ENCODE results near the gene GOLPH3L. TPM values are rescaled to one million over a fixed set of nuclear protein-coding genes. Genes with fewer than 3 reads are reported as not detected.
A peak's percentile ranks its signal among the peaks of the same experiment; 100 is the strongest.
"Not testable (repeated sequence)": the region's sequence is repeated elsewhere in the genome, so short reads cannot be mapped to it uniquely, and the experiment has no call there.

Gene GOLPH3L
- 41.4 TPM for polyA plus RNA-seq
- long read RNA-seq, donor 1, transcript GOLPH3L-201 (5 exons, 2,999 nt), result major isoform, 9 of 9 reads
- long read RNA-seq, donor 1, partial matches to known transcripts, result 0 of 9 reads
- long read RNA-seq, donor 1, other reads (novel, unspliced or antisense), result 0 of 9 reads
- long read RNA-seq, donor 2, transcript GOLPH3L-201 (5 exons, 2,999 nt), result major isoform, 9 of 9 reads
- long read RNA-seq, donor 2, partial matches to known transcripts, result 0 of 9 reads
- long read RNA-seq, donor 2, other reads (novel, unspliced or antisense), result 0 of 9 reads
- long read RNA-seq, donor 3, result 0 reads
- long read RNA-seq, donor 4, result 0 reads
- long read RNA-seq, donor 5, transcript GOLPH3L-201 (5 exons, 2,999 nt), result major isoform, 7 of 8 reads
- long read RNA-seq, donor 5, partial matches to known transcripts, result 0 of 8 reads
- long read RNA-seq, donor 5, other reads (novel, unspliced or antisense), result 0 of 8 reads
- long read RNA-seq, donor 6, transcript GOLPH3L-201 (5 exons, 2,999 nt), result major isoform, 7 of 8 reads
- long read RNA-seq, donor 6, partial matches to known transcripts, result 0 of 8 reads
- long read RNA-seq, donor 6, other reads (novel, unspliced or antisense), result 0 of 8 reads
- long read RNA-seq, donor 7, transcript GOLPH3L-201 (5 exons, 2,999 nt), result major isoform, 5 of 6 reads
- long read RNA-seq, donor 7, partial matches to known transcripts, result 0 of 6 reads
- long read RNA-seq, donor 7, other reads (novel, unspliced or antisense), result 0 of 6 reads
- long read RNA-seq, donor 8, transcript GOLPH3L-201 (5 exons, 2,999 nt), result major isoform, 7 of 20 reads
- long read RNA-seq, donor 8, partial matches to known transcripts, result 7 of 20 reads
- long read RNA-seq, donor 8, other reads (novel, unspliced or antisense), result 0 of 20 reads
- long read RNA-seq, donor 9, transcript GOLPH3L-201 (5 exons, 2,999 nt), result major isoform, 8 of 8 reads
- long read RNA-seq, donor 9, partial matches to known transcripts, result 0 of 8 reads
- long read RNA-seq, donor 9, other reads (novel, unspliced or antisense), result 0 of 8 reads
- long read RNA-seq, donor 10, transcript GOLPH3L-201 (5 exons, 2,999 nt), result major isoform, 8 of 10 reads
- long read RNA-seq, donor 10, partial matches to known transcripts, result 0 of 10 reads
- long read RNA-seq, donor 10, other reads (novel, unspliced or antisense), result 0 of 10 reads
- long read RNA-seq, donor 11, partial matches to known transcripts, result 0 of 4 reads
- long read RNA-seq, donor 11, other reads (novel, unspliced or antisense), result 0 of 4 reads

DNA sequence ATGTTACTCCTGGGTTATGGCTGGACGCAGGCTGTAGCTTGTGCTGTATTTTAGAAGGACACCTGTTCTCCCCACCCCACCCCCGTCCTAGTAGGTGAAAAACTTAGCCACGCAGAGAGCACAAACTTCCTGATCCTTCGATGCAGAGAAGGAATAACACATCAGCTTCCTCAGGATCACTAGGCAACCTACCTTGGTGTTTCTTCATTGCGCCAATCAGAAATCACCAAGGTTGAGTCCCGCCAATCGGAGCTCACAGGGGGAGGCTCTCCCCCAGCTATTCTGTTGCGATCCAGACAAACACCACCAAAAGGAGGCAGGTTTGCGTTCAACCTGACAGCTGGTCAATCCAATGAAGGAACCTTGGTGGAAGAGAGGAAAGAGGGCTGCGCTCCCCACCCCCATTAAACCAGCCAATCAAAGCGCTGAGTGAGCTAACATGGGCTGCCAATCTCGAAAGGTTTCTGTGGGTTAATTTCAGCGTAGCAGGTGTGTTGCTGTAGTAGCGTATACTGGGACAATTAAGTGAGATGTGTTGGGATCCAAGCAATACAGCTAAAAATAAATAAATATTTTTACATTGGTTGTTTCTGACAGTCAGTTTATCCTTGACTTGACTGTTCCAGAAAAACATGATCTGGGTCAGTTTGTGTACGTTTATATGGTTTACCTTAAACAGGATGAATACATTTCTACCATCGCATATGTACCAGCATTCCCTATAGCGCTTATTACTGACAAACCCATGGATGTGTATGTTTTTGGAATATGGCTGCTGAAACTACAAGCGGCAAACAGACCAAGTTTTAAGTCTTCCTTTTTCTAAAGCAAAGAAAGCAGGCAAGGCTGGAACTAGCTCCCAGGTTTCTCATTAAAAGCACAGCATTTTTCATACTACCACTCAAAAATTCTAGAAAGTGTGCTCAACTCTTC lies at the start of gene GOLPH3L:
Gene GOLPH3L, minus strand, starts transcription at position 160 of the 933 bp plus-strand sequence. CDS start 2,316 bp downstream, outside the sequence.
- Histone ChIP-seq H3K4me3 (ENCODE audit: low read length) (peak within 1 kb of the TSS; percentile 85), H3K4me1 (ENCODE audit: control insufficient read depth, insufficient read depth, low read length) (no peaks in the 10 kb centered on the region), H3K36me3 (ENCODE audit: control insufficient read depth, insufficient read depth, low read length) (peaks cover 18% of the 10 kb centered on the region), H3K27me3 (ENCODE audit: control insufficient read depth, insufficient read depth, low read length) (no peaks in the 10 kb centered on the region), H3K27ac (ENCODE audit: low read length) (peak within 1 kb of the TSS; percentile 89), H3K9me3 (ENCODE audit: control insufficient read depth, low read depth, low read length) (no peaks in the 10 kb centered on the region)
- WGBS (ENCODE audit: insufficient coverage, low lambda C conversion rate), result 0% methylated on average over 2 of the region's 18 CpGs
- peak; percentile 98 to 100 for DNase-seq

DNA sequence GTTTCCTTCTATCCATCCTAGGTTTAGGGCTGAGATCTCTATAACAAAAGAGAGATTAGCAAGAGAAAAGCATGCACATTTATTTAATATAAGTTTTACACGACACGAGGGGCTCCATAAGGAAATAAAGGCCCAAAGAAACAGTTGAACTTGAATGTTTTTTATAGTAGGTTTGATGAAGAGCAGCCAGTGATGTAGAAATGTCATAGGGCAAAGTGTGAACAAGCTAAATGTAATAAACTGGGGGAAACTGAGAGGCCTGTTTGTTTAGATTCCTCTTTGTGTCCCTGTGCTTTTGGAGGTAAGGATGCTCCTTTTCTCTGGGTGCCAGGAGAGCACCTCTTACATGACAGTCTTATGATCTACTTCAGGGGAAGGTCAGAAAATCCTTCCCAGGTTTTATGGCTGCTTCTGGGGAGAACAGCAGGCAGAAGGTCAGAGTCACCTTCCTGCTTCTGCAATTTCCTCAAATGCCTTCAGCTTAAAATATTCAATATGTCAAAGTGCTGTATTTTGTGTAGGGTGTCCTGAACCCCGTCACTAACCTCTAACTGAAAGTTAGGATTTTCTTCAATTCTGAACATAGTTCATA lies 33.3 kb upstream of the GOLPH3L start:
- DNase-seq, result peak in 1 of 2 donors; percentile 3
- H3K4me3 ChIP-seq (ENCODE audit: low read length), result no peak overlapping the region
- WGBS (ENCODE audit: insufficient coverage, low lambda C conversion rate), result no CpG with 5 or more reads among the region's 3 CpGs
- peaks cover 3% of the 10 kb centered on the region for H3K9me3 ChIP-seq (ENCODE audit: control insufficient read depth, low read depth, low read length)
- H3K4me1 ChIP-seq (ENCODE audit: control insufficient read depth, insufficient read depth, low read length), result no peaks in the 10 kb centered on the region
- H3K27me3 ChIP-seq (ENCODE audit: control insufficient read depth, insufficient read depth, low read length), result no peaks in the 10 kb centered on the region
- no peaks in the 10 kb centered on the region for H3K36me3 ChIP-seq (ENCODE audit: control insufficient read depth, insufficient read depth, low read length)
- no peak overlapping the region for H3K27ac ChIP-seq (ENCODE audit: low read length)

DNA sequence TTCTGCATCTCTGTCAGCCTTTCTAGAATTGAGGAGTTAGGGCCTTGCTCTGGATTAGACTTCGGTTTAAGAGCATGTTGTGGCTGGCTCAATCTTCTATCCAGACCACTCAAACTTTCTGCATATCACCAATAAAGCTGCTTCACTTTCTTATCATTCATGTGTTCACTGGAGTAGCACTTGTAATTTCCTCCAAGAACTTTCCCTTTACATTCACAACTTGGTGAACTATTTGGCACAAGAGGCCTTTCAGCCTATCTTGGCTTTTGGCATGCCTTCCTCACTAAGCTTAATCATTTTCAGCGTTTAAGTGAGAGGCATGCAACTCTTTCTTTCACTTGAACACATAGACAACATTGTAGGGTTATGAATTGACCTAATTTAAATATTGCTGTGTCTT lies 27.4 kb upstream of the GOLPH3L start:
- no CpG with 5 or more reads among the region's 2 CpGs for WGBS (ENCODE audit: insufficient coverage, low lambda C conversion rate)
- no peak overlapping the region for H3K4me3 ChIP-seq (ENCODE audit: low read length)
- no peak overlapping the region for H3K27ac ChIP-seq (ENCODE audit: low read length)
- no peaks in the 10 kb centered on the region for H3K36me3 ChIP-seq (ENCODE audit: control insufficient read depth, insufficient read depth, low read length)
- peaks cover 6% of the 10 kb centered on the region for H3K9me3 ChIP-seq (ENCODE audit: control insufficient read depth, low read depth, low read length)
- H3K4me1 ChIP-seq (ENCODE audit: control insufficient read depth, insufficient read depth, low read length), result no peaks in the 10 kb centered on the region
- H3K27me3 ChIP-seq (ENCODE audit: control insufficient read depth, insufficient read depth, low read length), result no peaks in the 10 kb centered on the region
- no peak for DNase-seq

DNA sequence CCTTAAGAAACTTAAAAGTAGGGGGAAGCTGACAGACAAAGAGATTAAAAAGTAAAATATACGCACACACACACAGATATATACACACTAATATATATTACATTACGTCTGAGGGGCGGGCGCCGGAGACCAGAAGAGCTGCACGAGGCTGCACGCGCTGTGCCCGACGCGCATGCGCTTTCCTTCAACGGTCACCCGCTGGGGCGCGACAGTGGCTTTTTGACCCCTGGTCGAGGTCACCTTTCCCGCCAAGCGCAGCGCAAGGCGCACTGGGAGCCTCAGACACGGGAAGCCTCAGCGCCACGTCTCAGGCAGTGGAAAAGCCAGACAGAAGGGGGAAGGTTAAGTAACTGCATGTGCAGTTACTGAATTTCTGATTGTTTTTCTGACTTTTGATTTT lies 23.7 kb upstream of the GOLPH3L start, which contains the start of gene HORMAD1:
Gene HORMAD1, minus strand, starts transcription at position 193 of the 400 bp plus-strand sequence. CDS start 1,390 bp downstream, outside the sequence.
- peaks cover 6% of the 10 kb centered on the region for H3K9me3 ChIP-seq (ENCODE audit: control insufficient read depth, low read depth, low read length)
- no peaks in the 10 kb centered on the region for H3K4me1 ChIP-seq (ENCODE audit: control insufficient read depth, insufficient read depth, low read length)
- no peak for DNase-seq
- H3K36me3 ChIP-seq (ENCODE audit: control insufficient read depth, insufficient read depth, low read length), result no peaks in the 10 kb centered on the region
- H3K27ac ChIP-seq (ENCODE audit: low read length), result no peak within 1 kb of the TSS
- H3K4me3 ChIP-seq (ENCODE audit: low read length), result no peak within 1 kb of the TSS
- WGBS (ENCODE audit: insufficient coverage, low lambda C conversion rate), result no CpG with 5 or more reads among the region's 24 CpGs
- H3K27me3 ChIP-seq (ENCODE audit: control insufficient read depth, insufficient read depth, low read length), result no peaks in the 10 kb centered on the region

DNA sequence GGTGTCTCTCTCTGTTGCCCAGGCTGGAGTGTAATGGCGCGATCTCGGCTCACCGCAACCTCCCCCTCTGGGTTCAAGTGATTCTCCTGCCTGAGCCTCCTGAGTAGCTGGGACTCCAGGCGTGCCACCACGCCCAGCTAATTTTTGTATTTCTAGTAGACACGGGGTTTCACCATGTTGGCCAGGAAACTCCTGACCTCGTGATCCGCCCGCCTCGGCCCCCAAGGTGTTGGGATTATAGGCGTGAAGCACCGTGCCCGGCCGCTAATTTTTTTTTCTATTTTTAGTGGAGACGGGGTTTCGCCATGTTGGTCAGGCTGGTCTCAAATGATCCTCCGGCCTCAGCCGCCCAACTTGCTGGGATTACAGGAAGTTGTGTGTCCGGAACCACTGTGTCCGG lies 23.1 kb upstream of the GOLPH3L start:
- WGBS (ENCODE audit: insufficient coverage, low lambda C conversion rate), result 96% methylated on average over 4 of the region's 21 CpGs
- H3K36me3 ChIP-seq (ENCODE audit: control insufficient read depth, insufficient read depth, low read length), result no peaks in the 10 kb centered on the region
- H3K4me3 ChIP-seq (ENCODE audit: low read length), result no peak overlapping the region
- peaks cover 6% of the 10 kb centered on the region for H3K9me3 ChIP-seq (ENCODE audit: control insufficient read depth, low read depth, low read length)
- no peaks in the 10 kb centered on the region for H3K27me3 ChIP-seq (ENCODE audit: control insufficient read depth, insufficient read depth, low read length)
- H3K4me1 ChIP-seq (ENCODE audit: control insufficient read depth, insufficient read depth, low read length), result no peaks in the 10 kb centered on the region
- no peak overlapping the region for H3K27ac ChIP-seq (ENCODE audit: low read length)
- no peak for DNase-seq

DNA sequence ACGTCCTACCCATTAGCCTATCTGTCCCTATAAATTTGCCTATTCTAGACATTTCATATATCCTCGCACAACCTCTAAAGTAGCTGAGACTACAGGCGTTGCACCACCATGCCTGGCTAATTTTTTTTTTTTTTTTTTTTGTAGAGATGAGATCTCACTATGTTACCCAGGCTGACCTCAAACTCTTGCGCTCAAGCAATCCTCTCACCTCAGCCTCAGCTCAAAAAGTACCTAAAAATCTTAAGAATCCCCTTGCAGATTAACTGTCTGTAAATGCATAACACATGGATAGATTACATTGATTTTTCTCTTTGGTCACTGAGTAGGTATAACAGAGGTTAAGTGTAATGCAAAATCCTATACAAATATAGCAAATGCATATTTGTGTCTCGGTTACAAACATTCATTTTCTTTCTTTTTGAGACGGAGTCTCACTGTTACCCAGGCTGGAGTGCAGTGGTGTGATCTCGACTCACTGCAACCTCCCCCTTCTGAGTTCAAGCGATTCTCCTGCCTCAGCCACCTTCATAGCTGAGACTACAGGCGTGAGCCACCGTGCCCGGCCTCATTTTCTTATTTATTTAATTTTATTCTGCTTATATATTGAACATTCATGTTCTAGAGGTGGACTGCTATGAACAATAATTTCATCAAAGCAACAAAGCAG lies 21.4 kb upstream of the GOLPH3L start:
- WGBS (ENCODE audit: insufficient coverage, low lambda C conversion rate), result 82% methylated on average over 2 of the region's 11 CpGs
- Histone ChIP-seq H3K27me3 (ENCODE audit: control insufficient read depth, insufficient read depth, low read length) (no peaks in the 10 kb centered on the region), H3K4me3 (ENCODE audit: low read length) (no peak overlapping the region), H3K4me1 (ENCODE audit: control insufficient read depth, insufficient read depth, low read length) (no peaks in the 10 kb centered on the region), H3K9me3 (ENCODE audit: control insufficient read depth, low read depth, low read length) (peaks cover 6% of the 10 kb centered on the region), H3K36me3 (ENCODE audit: control insufficient read depth, insufficient read depth, low read length) (no peaks in the 10 kb centered on the region), H3K27ac (ENCODE audit: low read length) (no peak overlapping the region)
- DNase-seq, result no peak

DNA sequence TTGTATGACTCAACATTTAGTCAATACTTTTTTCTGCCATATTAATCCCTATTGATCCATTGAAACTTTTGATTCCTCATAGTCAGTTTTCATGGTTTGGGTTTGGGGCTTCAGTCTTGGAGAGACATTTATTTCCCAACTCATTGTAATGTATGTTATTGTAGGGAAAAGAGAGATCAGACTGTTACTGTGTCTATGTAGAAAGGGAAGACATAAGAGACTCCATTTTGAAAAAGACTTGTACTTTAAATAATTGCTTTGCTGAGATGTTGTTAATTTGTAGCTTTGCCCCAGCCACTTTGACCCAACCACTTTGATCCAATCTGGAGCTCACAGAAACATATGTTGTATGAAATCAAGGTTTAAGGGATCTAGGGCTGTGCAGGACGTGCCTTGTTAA lies 12.1 kb upstream of the GOLPH3L start:
- DNase-seq; H3K9me3 ChIP-seq (ENCODE audit: control insufficient read depth, low read depth, low read length); H3K4me1 ChIP-seq (ENCODE audit: control insufficient read depth, insufficient read depth, low read length); H3K36me3 ChIP-seq (ENCODE audit: control insufficient read depth, insufficient read depth, low read length); H3K27me3 ChIP-seq (ENCODE audit: control insufficient read depth, insufficient read depth, low read length); H3K27ac ChIP-seq (ENCODE audit: low read length); H3K4me3 ChIP-seq (ENCODE audit: low read length): not testable (repeated sequence)
- whole genome bisulfite sequencing (ENCODE audit: insufficient coverage, low lambda C conversion rate), result no CpG with 5 or more reads among the region's 1 CpG

DNA sequence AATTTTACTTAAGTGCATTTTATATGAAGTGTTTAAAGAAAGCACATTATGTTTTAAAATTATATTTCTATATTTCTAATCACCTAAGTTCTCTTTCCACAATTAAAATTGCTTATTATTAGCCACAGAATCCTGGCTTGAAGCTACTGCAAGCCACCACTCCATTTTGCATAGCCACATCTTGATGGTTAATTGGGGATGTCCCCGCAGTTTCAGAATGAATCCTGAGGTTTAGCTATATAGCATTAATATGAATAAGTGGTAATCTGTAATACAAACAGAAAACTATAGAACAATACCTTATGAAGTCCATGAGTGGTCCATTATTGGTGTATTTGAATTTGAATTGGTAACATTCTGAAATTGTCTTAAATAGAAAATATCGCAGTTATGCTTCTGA lies 11.6 kb upstream of the GOLPH3L start:
- Histone ChIP-seq H3K4me3 (ENCODE audit: low read length) (no peak overlapping the region), H3K9me3 (ENCODE audit: control insufficient read depth, low read depth, low read length) (no peaks in the 10 kb centered on the region), H3K36me3 (ENCODE audit: control insufficient read depth, insufficient read depth, low read length) (no peaks in the 10 kb centered on the region), H3K4me1 (ENCODE audit: control insufficient read depth, insufficient read depth, low read length) (no peaks in the 10 kb centered on the region), H3K27me3 (ENCODE audit: control insufficient read depth, insufficient read depth, low read length) (no peaks in the 10 kb centered on the region), H3K27ac (ENCODE audit: low read length) (no peak overlapping the region)
- DNase-seq, result no peak
- WGBS (ENCODE audit: insufficient coverage, low lambda C conversion rate), result no CpG with 5 or more reads among the region's 2 CpGs

DNA sequence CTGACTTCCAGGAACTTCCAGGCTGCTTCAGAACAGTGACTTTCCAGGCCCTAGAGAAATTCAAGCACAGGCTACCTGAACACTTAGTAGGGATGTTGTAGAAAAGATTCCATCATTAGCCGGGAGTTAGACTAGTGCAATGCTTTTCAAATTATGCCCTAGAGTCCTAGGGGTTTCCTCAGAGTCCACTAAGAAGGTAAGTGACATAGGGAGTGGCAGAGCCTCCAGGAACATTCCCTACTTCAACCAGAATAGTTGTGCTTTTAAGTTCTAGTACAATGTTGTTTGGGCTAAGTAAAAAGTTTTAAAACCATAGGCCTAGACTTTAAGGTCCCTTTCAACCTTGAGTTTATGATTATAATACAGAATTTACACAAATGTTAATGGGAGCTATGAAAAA lies 9.1 kb upstream of the GOLPH3L start:
- WGBS (ENCODE audit: insufficient coverage, low lambda C conversion rate), result no CpG with 5 or more reads among the region's 1 CpG
- no peak for DNase-seq
- Histone ChIP-seq H3K27me3 (ENCODE audit: control insufficient read depth, insufficient read depth, low read length) (no peaks in the 10 kb centered on the region), H3K27ac (ENCODE audit: low read length) (no peak overlapping the region), H3K36me3 (ENCODE audit: control insufficient read depth, insufficient read depth, low read length) (no peaks in the 10 kb centered on the region), H3K9me3 (ENCODE audit: control insufficient read depth, low read depth, low read length) (no peaks in the 10 kb centered on the region), H3K4me3 (ENCODE audit: low read length) (no peak overlapping the region), H3K4me1 (ENCODE audit: control insufficient read depth, insufficient read depth, low read length) (no peaks in the 10 kb centered on the region)

All from large intestine (tissue), 12 donors.